GM10248 (cell line): ENCODE results near the gene TM4SF20.

Experiments
- CTCF ChIA-PET: fragments of 300-600 bp; sonication (Branson Sonifier 250); formaldehyde crosslinking; extraction: SDS; loops from one replicate; lab custom pipeline; 2021; ENCODE audit warnings: antibody characterized with exemption; lab: Yijun Ruan, JAX
- POLR2A ChIA-PET: fragments of 350-650 bp; sonication (Branson Sonifier 250); formaldehyde crosslinking; extraction: SDS; loops from one replicate; lab custom pipeline; 2020; ENCODE audit warnings: antibody characterized with exemption; lab: Yijun Ruan, JAX
- DNase-seq: peaks from one replicate; pipeline ENCODE4 v3.0.0; 2012; ENCODE audit errors: extremely low spot score
- CTCF ChIP-seq: IDR thresholded peaks from 2 replicates; pipeline ENCODE4 v1.5.1; 2012; ENCODE audit warnings: mild to moderate bottlenecking, low read depth; ENCODE audit errors: extremely low read depth, missing control alignments, control extremely low read depth

TM4SF20 gene

GRCh38 chr2:227341553-227341952 is 37.6 kb downstream of the TM4SF20 start:
- ChIA-PET POLR2A (no interaction called here), CTCF (interaction anchor here (1.3 kb wide), 1 partner anchor 12 kb away, joined by 3 read pairs; no protein-coding TSS in a partner anchor)
- no peak for DNase-seq
- TF ChIP-seq CTCF: no peak

- CTCF ChIA-PET: interaction anchor here (1.5 to 7.3 kb wide), 2 partner anchors 9 to 131 kb away, joined by 4 to 57 read pairs; partner anchors contain the start of gene AGFG1
- TF ChIP-seq CTCF: no peak
- DNase-seq: no peak
- POLR2A ChIA-PET: interaction anchor here (1.2 kb wide), 2 partner anchors 8 to 12 kb away, joined by 3 read pairs; no protein-coding TSS in a partner anchor
Measured at GRCh38 chr2:227340106-227340505, 39.0 kb downstream of the TM4SF20 start.

GRCh38 chr2:227339098-227339599 is 40.0 kb downstream of the TM4SF20 start:
- CTCF ChIA-PET: interaction anchor here (1.1 to 7.3 kb wide), 2 partner anchors 9 to 10 kb away, joined by 4 to 57 read pairs; no protein-coding TSS in a partner anchor
- no peak for TF ChIP-seq CTCF
- POLR2A ChIA-PET: interaction anchor here (1.2 kb wide), 2 partner anchors 9 to 11 kb away, joined by 3 read pairs; no protein-coding TSS in a partner anchor
- no peak for DNase-seq

GRCh38 chr2:227337442-227337841 is 41.7 kb downstream of the TM4SF20 start:
- ChIA-PET CTCF (interaction anchor here (1.0 to 7.3 kb wide), 4 partner anchors 10 to 49 kb away, joined by 3 to 57 read pairs (median 6); no protein-coding TSS in a partner anchor), POLR2A (no interaction called here)
- no peak for TF ChIP-seq CTCF
- no peak for DNase-seq

- POLR2A ChIA-PET: no interaction called here
- DNase-seq: no peak
- CTCF ChIA-PET: interaction anchor here (0.7 to 7.3 kb wide), 4 partner anchors 8 to 29 kb away, joined by 3 to 57 read pairs (median 6); no protein-coding TSS in a partner anchor
- TF ChIP-seq CTCF: no peak
Measured at GRCh38 chr2:227335713-227336112, 43.4 kb downstream of the TM4SF20 start.

- no peak for TF ChIP-seq CTCF
- CTCF ChIA-PET: interaction anchor here (1.9 kb wide), 1 partner anchor 10 kb away, joined by 7 read pairs; no protein-coding TSS in a partner anchor
- POLR2A ChIA-PET: no interaction called here
- no peak for DNase-seq
Measured at GRCh38 chr2:227326783-227327182, 52.3 kb downstream of the TM4SF20 start.
